ENCODE data around the gene DKK3.

DNA sequence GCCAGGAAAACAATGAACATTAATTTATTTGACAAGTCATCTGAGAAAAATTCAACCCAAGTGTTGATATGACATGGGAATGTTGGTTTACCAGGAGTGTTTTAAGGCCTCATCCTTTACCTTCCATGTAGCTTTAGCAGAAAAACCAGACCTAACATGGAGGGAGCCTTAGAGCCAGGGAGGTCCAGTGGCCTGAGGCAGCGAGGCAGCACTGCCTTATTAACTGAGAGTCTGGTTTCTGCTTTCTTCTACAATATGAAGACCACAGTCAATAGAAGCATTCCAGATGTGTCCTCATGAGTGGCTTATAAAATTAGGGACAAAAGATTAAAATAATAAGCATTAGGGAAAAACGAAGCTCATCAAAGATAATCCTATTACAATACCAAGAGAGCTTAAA lies 61.5 kb downstream of the DKK3 start:
- TF ChIP-seq POLR2AphosphoS5 (IDR thresholded peaks at IDR 0.05; ENCODE audit: borderline replicate concordance, low read depth, low read length) (no peak), EZH2 (IDR thresholded peaks at IDR 0.05) (no peak)

Data from SK-N-MC (cell line).